GM23338 (cell line): Measurements from ENCODE around the gene GAS2. TPM values are rescaled to one million over a fixed set of nuclear protein-coding genes. Genes with fewer than 3 reads are reported as not detected.

Experiments used
- ATAC-seq: fragments of 200-7000 bp; cut with Tn5 transposase; 3 replicates; pipeline ENCODE4 v1.9.1; 2020
- DNase-seq: peaks from one replicate; pipeline ENCODE4 v3.0.0-alpha.2; 2015; ENCODE audit warnings: low spot score
- H2AFZ ChIP-seq: fragments of 200-600 bp; sonication (generic); 2 replicates; pipeline ENCODE4 v1.8.0; 2016; ENCODE audit warnings: antibody characterized with exemption, mild to moderate bottlenecking, moderate library complexity
- H3F3A ChIP-seq: fragments of 200-600 bp; sonication (generic); replicated peaks from 2 replicates; pipeline ENCODE4 v1.8.0; 2017; ENCODE audit warnings: antibody characterized with exemption, mixed run types, low read depth
- H3K27ac ChIP-seq: fragments of 200-600 bp; sonication (generic); 2 replicates; pipeline ENCODE4 v1.6.1; 2016; ENCODE audit warnings: low read depth
- H3K27me3 ChIP-seq: fragments of 200-600 bp; sonication (generic); 2 replicates; pipeline ENCODE4 v1.8.0; 2016; ENCODE audit warnings: mild to moderate bottlenecking, mixed run types, moderate library complexity; ENCODE audit not compliant: insufficient read depth
- H3K36me3 ChIP-seq: fragments of 200-600 bp; sonication (generic); 2 replicates; pipeline ENCODE4 v1.8.0; 2016; ENCODE audit warnings: mild to moderate bottlenecking; ENCODE audit not compliant: insufficient read depth
- H3K4me1 ChIP-seq: fragments of 200-600 bp; sonication (generic); 2 replicates; pipeline ENCODE4 v1.8.0; 2016; ENCODE audit warnings: mild to moderate bottlenecking, moderate library complexity; ENCODE audit not compliant: insufficient read depth
- H3K4me2 ChIP-seq: fragments of 200-600 bp; sonication (generic); 2 replicates; pipeline ENCODE4 v1.7.1; 2017; ENCODE audit warnings: mixed run types
- H3K4me3 ChIP-seq: fragments of 200-600 bp; sonication (generic); 2 replicates; pipeline ENCODE4 v1.6.1; 2016; ENCODE audit warnings: mixed run types
- H3K79me2 ChIP-seq: fragments of 200-600 bp; sonication (generic); replicated peaks from 2 replicates; pipeline ENCODE4 v1.8.0; 2017; ENCODE audit warnings: mild to moderate bottlenecking; ENCODE audit not compliant: insufficient read depth
- H3K9me2 ChIP-seq: fragments of 200-600 bp; sonication (generic); 2 replicates; pipeline ENCODE4 v1.8.0; 2017; ENCODE audit not compliant: insufficient read depth
- H4K20me1 ChIP-seq: fragments of 200-600 bp; sonication (generic); replicated peaks from 2 replicates; pipeline ENCODE4 v1.8.0; 2017; ENCODE audit warnings: mild to moderate bottlenecking; ENCODE audit not compliant: insufficient read depth
- H3K27ac Mint-ChIP-seq: 2 replicates; pipeline ENCODE4 v1.8.0; 2020; ENCODE audit warnings: inconsistent platforms, mild to moderate bottlenecking, moderate library complexity, mixed read lengths
- H3K27me3 Mint-ChIP-seq: 3 replicates; pipeline ENCODE4 v1.8.0; 2022; ENCODE audit warnings: low read depth, mild to moderate bottlenecking, moderate library complexity, mixed read lengths, inconsistent platforms; ENCODE audit not compliant: insufficient read depth, poor library complexity
- H3K36me3 Mint-ChIP-seq: 3 replicates; pipeline ENCODE4 v1.8.0; 2021; ENCODE audit warnings: low read depth, mild to moderate bottlenecking, inconsistent platforms, moderate library complexity, mixed read lengths
- H3K4me1 Mint-ChIP-seq: 3 replicates; pipeline ENCODE4 v1.8.0; 2020; ENCODE audit warnings: mild to moderate bottlenecking, inconsistent platforms, mixed read lengths
- H3K4me3 Mint-ChIP-seq: 3 replicates; pipeline ENCODE4 v1.8.0; 2021; ENCODE audit warnings: moderate library complexity, mild to moderate bottlenecking, inconsistent platforms, mixed read lengths
- H3K9me3 Mint-ChIP-seq: 3 replicates; pipeline ENCODE4 v1.8.0; 2020; ENCODE audit warnings: moderate library complexity, mild to moderate bottlenecking, inconsistent platforms, mixed read lengths
- CREB1 ChIP-seq: fragments of 250-450 bp; sonication (Bioruptor Pico); IDR thresholded peaks from 2 replicates; pipeline ENCODE4 v1.5.0; 2020; ENCODE audit warnings: low read depth, mild to moderate bottlenecking, moderate library complexity
- ETS1 ChIP-seq: IDR thresholded peaks from 2 replicates; pipeline ENCODE4 v1.6.1; 2016; ENCODE audit warnings: antibody characterized with exemption
- EZH2 ChIP-seq: fragments of 200-600 bp; sonication (generic); IDR thresholded peaks from one replicate; pipeline ENCODE4 v1.8.0; 2017; ENCODE audit warnings: antibody characterized with exemption, mild to moderate bottlenecking, low read depth; ENCODE audit not compliant: unreplicated experiment
- EZH2phosphoT487 ChIP-seq: fragments of 200-600 bp; sonication (generic); IDR thresholded peaks from one replicate; pipeline ENCODE4 v1.8.1; 2018; ENCODE audit warnings: antibody characterized with exemption; ENCODE audit not compliant: unreplicated experiment
- JUNB ChIP-seq: IDR thresholded peaks from one replicate; pipeline ENCODE4 v1.6.1; 2016; ENCODE audit warnings: antibody characterized with exemption; ENCODE audit not compliant: unreplicated experiment
- NANOG ChIP-seq: IDR thresholded peaks from 2 replicates; pipeline ENCODE4 v1.6.1; 2016; ENCODE audit warnings: antibody characterized with exemption, borderline replicate concordance
- POLR2AphosphoS5 ChIP-seq: IDR thresholded peaks from 2 replicates; pipeline ENCODE4 v1.6.1; 2016; ENCODE audit warnings: antibody characterized with exemption, low read depth
- STAT1 ChIP-seq: IDR thresholded peaks from one replicate; pipeline ENCODE4 v1.6.1; 2016; ENCODE audit warnings: antibody characterized with exemption; ENCODE audit not compliant: unreplicated experiment
- ZNF331 ChIP-seq: fragments of 250-450 bp; sonication (Bioruptor Pico); IDR thresholded peaks from 2 replicates; pipeline ENCODE4 v1.5.0; 2020; ENCODE audit warnings: low read depth, mild to moderate bottlenecking, moderate library complexity
- polyA plus RNA-seq: library from polyadenylated mRNA; unstranded; fragments of >200 nt; fragmentation: Nextera tagmentation; extraction: Ambion mirVana; gene quantifications from 2 replicates; pipeline ENCODE4 v1.2.1, GENCODE V29; 2016
- total RNA-seq: library from RNA; depleted of rRNA; stranded (reverse); fragments of >200 nt; shearing (Covaris generic); gene quantifications from 2 replicates; pipeline ENCODE4 v1.2.3, GENCODE V29; 2014
- TF ChIP-seq, protein P1 (sequence below): IDR thresholded peaks from one replicate; pipeline ENCODE4 v1.6.1; 2018; ENCODE audit warnings: antibody characterized with exemption; ENCODE audit not compliant: unreplicated experiment
- TF ChIP-seq, protein P2 (sequence below), 2 experiments: fragments of 200-600 bp in 1 of 2; sonication (generic) in 1 of 2; conservative IDR thresholded peaks; 2 replicates each; pipeline versions ENCODE4 v1.5.1 to v1.6.1; 2016 to 2017; ENCODE audit warnings: antibody characterized with exemption in 2 of 2, low read depth in 2 of 2, mild to moderate bottlenecking in 2 of 2, moderate library complexity in 1 of 2

The GAS2 gene
- total and polyA plus RNA-seq, 2 experiments from 2014 or later = 2.6 to 6.7 TPM

DNA sequence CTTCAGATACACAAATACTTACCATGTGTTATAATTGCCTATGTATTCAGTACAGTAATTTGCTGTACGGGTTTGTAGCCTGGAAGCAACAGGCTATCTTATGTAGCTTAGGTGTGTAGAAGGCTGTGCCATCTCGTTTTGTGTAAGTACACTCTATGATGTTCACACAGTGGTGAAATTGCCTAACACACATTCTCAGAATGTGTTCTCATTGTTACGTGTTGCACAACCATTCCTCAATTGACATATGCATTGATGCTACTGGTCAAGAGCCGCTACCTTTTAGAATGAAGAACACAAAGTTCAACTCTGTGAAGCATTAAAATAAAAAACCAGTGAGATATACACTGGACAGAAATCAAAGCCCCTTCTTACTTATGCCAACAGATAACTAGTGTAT is 136.4 kb downstream of the GAS2 start (continued):
- TF ChIP-seq EZH2 (no peak), ZNF331 (CRISPR knock-in tag) (no peak), NANOG (no peak)

DNA sequence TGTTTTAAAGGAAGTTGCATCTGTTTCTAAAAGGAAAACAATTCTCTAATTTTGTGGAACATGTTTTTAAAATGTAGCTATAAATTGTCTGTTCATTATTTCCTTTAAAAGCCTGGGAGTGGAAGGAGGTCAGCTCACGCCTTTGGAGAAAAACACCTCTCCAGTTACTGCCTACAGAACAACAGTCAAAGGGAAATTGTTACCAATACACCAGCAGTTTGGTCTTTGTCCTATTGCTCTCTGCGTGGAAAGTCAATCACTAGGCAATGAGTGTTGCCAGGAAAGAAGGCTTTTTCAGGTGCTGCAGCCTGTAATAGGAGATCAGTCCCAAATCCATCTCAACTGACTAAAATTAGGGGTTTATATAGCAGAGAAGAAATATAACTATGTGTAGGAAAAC is 141.0 kb downstream of the GAS2 start:
- peaks cover 11% of the 10 kb centered on the region; the same call in 2 of the 3 replicates for H3K9me3 Mint-ChIP-seq
- no peaks in the 10 kb centered on the region for H3F3A ChIP-seq
- no peaks in the 10 kb centered on the region for H3K4me1 ChIP-seq
- H4K20me1 ChIP-seq = no peaks in the 10 kb centered on the region
- peaks cover 9% of the 10 kb centered on the region; the same call in 2 of the 3 replicates for H3K36me3 Mint-ChIP-seq
- ATAC-seq (no peak), DNase-seq (no peak)
- no peak overlapping the region for H3K27ac Mint-ChIP-seq
- H3K36me3 ChIP-seq = no peaks in the 10 kb centered on the region
- H2AFZ ChIP-seq = no peak overlapping the region
- no peaks in the 10 kb centered on the region for H3K79me2 ChIP-seq
- H3K4me2 ChIP-seq = no peak overlapping the region
- H3K27me3 ChIP-seq = no peaks in the 10 kb centered on the region
- H3K4me1 Mint-ChIP-seq = peaks cover 6% of the 10 kb centered on the region; the same call in 2 of the 3 replicates
- TF ChIP-seq, protein P1, sequence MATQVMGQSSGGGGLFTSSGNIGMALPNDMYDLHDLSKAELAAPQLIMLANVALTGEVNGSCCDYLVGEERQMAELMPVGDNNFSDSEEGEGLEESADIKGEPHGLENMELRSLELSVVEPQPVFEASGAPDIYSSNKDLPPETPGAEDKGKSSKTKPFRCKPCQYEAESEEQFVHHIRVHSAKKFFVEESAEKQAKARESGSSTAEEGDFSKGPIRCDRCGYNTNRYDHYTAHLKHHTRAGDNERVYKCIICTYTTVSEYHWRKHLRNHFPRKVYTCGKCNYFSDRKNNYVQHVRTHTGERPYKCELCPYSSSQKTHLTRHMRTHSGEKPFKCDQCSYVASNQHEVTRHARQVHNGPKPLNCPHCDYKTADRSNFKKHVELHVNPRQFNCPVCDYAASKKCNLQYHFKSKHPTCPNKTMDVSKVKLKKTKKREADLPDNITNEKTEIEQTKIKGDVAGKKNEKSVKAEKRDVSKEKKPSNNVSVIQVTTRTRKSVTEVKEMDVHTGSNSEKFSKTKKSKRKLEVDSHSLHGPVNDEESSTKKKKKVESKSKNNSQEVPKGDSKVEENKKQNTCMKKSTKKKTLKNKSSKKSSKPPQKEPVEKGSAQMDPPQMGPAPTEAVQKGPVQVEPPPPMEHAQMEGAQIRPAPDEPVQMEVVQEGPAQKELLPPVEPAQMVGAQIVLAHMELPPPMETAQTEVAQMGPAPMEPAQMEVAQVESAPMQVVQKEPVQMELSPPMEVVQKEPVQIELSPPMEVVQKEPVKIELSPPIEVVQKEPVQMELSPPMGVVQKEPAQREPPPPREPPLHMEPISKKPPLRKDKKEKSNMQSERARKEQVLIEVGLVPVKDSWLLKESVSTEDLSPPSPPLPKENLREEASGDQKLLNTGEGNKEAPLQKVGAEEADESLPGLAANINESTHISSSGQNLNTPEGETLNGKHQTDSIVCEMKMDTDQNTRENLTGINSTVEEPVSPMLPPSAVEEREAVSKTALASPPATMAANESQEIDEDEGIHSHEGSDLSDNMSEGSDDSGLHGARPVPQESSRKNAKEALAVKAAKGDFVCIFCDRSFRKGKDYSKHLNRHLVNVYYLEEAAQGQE = no peak
- no peak for TF ChIP-seq NANOG
- TF ChIP-seq ZNF331 (CRISPR knock-in tag) = no peak
- no peak for TF ChIP-seq ETS1
- no peak for TF ChIP-seq JUNB
- no peak for TF ChIP-seq EZH2phosphoT487
- no peak for TF ChIP-seq CREB1 (CRISPR knock-in tag)
- TF ChIP-seq EZH2 = no peak
- TF ChIP-seq POLR2AphosphoS5 = no peak
- TF ChIP-seq STAT1 = no peak
- TF ChIP-seq, protein P2, sequence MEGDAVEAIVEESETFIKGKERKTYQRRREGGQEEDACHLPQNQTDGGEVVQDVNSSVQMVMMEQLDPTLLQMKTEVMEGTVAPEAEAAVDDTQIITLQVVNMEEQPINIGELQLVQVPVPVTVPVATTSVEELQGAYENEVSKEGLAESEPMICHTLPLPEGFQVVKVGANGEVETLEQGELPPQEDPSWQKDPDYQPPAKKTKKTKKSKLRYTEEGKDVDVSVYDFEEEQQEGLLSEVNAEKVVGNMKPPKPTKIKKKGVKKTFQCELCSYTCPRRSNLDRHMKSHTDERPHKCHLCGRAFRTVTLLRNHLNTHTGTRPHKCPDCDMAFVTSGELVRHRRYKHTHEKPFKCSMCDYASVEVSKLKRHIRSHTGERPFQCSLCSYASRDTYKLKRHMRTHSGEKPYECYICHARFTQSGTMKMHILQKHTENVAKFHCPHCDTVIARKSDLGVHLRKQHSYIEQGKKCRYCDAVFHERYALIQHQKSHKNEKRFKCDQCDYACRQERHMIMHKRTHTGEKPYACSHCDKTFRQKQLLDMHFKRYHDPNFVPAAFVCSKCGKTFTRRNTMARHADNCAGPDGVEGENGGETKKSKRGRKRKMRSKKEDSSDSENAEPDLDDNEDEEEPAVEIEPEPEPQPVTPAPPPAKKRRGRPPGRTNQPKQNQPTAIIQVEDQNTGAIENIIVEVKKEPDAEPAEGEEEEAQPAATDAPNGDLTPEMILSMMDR (conservative IDR thresholded peaks at IDR 0.05; ENCODE audit: low read depth in 2 of 2) = no peak
- no peak overlapping the region for H3K27ac ChIP-seq
- no peaks in the 10 kb centered on the region for H3K27me3 Mint-ChIP-seq
- no peak overlapping the region for H3K4me3 Mint-ChIP-seq
- H3K9me2 ChIP-seq = peaks cover 6% of the 10 kb centered on the region; the same call in 1 of the 2 replicates
- H3K4me3 ChIP-seq = no peak overlapping the region
